G401 (cell line): Measurements from ENCODE around the gene ORMDL2. TPM values are rescaled to one million over a fixed set of nuclear protein-coding genes. Genes with fewer than 3 reads are reported as not detected.
"Not testable (repeated sequence)": the region's sequence is repeated elsewhere in the genome, so short reads cannot be mapped to it uniquely, and the experiment has no call there.

Source experiments
- DNase-seq: peaks from one replicate; pipeline ENCODE4 v3.0.0-alpha.2; 2015; ENCODE audit warnings: low spot score
- in situ Hi-C: cut with HindIII; loops from 2 replicates; pipeline ENCODE4 v1.10.0; 2016; ENCODE audit warnings: low sequenced_read_pairs, mixed read lengths
- total RNA-seq: library from RNA; depleted of rRNA; stranded (reverse); fragments of >200 nt; shearing (Covaris generic); gene quantifications from 2 replicates; pipeline ENCODE4 v1.2.3, GENCODE V29; 2014

ORMDL2 gene
- total RNA-seq, 1 experiment from 2014 or later: 27.8 TPM

GRCh38 chr12:55823419-55823818, 5.6 kb downstream of the ORMDL2 start:
- no peak for DNase-seq
- in situ Hi-C loops: no loop called here

- DNase-seq: no peak
- in situ Hi-C loops: no loop called here
These were observed 6.9 kb downstream of the ORMDL2 start for GRCh38 chr12:55824726-55825125.

GRCh38 chr12:55827806-55828205, 10.0 kb downstream of the ORMDL2 start:
- in situ Hi-C loops: no loop called here
- no peak for DNase-seq

GRCh38 chr12:55828357-55828756, 10.5 kb downstream of the ORMDL2 start:
- in situ Hi-C loops: no loop called here
- DNase-seq: no peak

- peak; percentile 67 for DNase-seq
- in situ Hi-C loops: no loop called here
These were observed 12.2 kb downstream of the ORMDL2 start for GRCh38 chr12:55829967-55830600.

- DNase-seq: peak; percentile 85
- in situ Hi-C loops: no loop called here
These were observed 13.0 kb downstream of the ORMDL2 start for GRCh38 chr12:55830601-55831446.

GRCh38 chr12:55831447-55831815, 13.6 kb downstream of the ORMDL2 start:
- DNase-seq: no peak
- in situ Hi-C loops: no loop called here

GRCh38 chr12:55833056-55833455, 15.2 kb downstream of the ORMDL2 start:
- DNase-seq: no peak

GRCh38 chr12:55834400-55834799, 16.6 kb downstream of the ORMDL2 start:
- in situ Hi-C loops, DNase-seq: not testable (repeated sequence)

More at GRCh38 chr12:55833056-55833455, 15.2 kb downstream of the ORMDL2 start:
- in situ Hi-C loops: no loop called here

GRCh38 chr12:55838361-55838760, 20.5 kb downstream of the ORMDL2 start:
- in situ Hi-C loops: no loop called here
- no peak for DNase-seq

- no peak for DNase-seq
- in situ Hi-C loops: no loop called here
These were observed 21.7 kb downstream of the ORMDL2 start for GRCh38 chr12:55839345-55840140.

GRCh38 chr12:55840581-55841351, 22.9 kb downstream of the ORMDL2 start:
- in situ Hi-C loops: no loop called here
- no peak for DNase-seq

GRCh38 chr12:55842681-55843429, 25.0 kb downstream of the ORMDL2 start, which contains the start of gene MMP19:
TSS of gene MMP19 (minus strand) at chr12:55842936. CDS start at chr12:55842830, 106 bp downstream.
- no peak for DNase-seq
- in situ Hi-C loops: no loop called here

- DNase-seq: no peak
- in situ Hi-C loops: no loop called here
These were observed 25.6 kb downstream of the ORMDL2 start for GRCh38 chr12:55843431-55843830.

- DNase-seq: no peak
- in situ Hi-C loops: no loop called here
These were observed 27.1 kb downstream of the ORMDL2 start for GRCh38 chr12:55844961-55845360.

- in situ Hi-C loops: no loop called here
- no peak for DNase-seq
These were observed 27.5 kb downstream of the ORMDL2 start for GRCh38 chr12:55845361-55845760.

- in situ Hi-C loops: no loop called here
- no peak for DNase-seq
These were observed 28.1 kb downstream of the ORMDL2 start for GRCh38 chr12:55845785-55846496.

GRCh38 chr12:55847033-55847432, 29.2 kb downstream of the ORMDL2 start:
- DNase-seq: no peak
- in situ Hi-C loops: no loop called here
